22Rv1 (cell line): Measurements from ENCODE around the gene PITX3.

ENCODE experiments used
- ZFX ChIP-seq: fragments of 450-650 bp; IDR thresholded peaks from 2 replicates; pipeline ENCODE4 v1.6.1; 2017; ENCODE audit warnings: antibody characterized with exemption, borderline replicate concordance
- TF ChIP-seq, protein P1 (sequence below): fragments of 450-650 bp; IDR thresholded peaks from 2 replicates; pipeline ENCODE4 v1.5.1; 2017; ENCODE audit warnings: mild to moderate bottlenecking

DNA sequence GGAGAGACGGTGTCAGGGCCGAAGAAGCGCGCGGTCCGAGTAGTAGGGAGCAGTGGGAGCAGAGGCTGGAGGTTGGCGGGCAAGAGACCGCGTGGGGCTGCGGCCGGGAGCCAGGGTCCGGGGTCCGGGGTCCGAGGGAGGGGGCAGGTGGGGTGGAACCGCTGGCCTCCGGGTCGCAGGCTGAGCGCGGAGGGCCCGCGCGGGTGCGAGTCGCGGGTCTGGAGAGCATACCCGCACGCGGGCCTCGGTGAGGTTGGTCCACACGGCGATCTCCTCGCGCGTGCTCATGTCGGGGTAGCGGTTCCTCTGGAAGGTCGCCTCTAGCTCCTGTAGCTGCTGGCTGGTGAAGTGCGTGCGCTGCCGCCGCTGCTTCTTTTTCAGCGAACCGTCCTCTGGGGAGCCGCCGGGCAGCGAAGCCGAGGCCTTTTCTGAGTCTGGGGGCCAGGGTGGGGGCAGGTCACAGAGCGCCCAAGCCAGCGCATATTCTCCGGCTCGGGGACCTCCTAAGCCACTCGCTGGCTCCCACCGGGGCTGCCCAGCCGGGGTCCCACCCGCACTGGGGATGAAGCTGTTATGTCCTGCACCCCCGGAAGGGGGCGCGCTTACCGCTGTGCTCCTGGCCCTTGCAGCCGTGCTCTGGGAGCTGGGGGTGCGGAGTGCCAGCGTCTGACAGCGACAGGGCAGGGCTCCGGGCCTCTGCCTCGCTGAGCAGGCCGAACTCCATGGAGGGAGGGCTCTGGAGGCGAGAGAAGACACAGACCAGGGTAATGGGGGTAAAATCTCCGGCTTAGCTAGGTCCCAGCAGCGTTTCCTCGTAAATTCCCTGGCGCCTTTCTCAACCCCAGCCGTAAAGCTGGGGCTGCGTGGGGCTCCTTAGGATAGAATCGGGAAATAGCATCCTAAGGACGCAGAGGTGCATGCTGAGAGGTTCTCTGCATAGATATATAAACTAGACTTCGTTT lies 9.7 kb downstream of the PITX3 start:
- TF ChIP-seq, protein P1, sequence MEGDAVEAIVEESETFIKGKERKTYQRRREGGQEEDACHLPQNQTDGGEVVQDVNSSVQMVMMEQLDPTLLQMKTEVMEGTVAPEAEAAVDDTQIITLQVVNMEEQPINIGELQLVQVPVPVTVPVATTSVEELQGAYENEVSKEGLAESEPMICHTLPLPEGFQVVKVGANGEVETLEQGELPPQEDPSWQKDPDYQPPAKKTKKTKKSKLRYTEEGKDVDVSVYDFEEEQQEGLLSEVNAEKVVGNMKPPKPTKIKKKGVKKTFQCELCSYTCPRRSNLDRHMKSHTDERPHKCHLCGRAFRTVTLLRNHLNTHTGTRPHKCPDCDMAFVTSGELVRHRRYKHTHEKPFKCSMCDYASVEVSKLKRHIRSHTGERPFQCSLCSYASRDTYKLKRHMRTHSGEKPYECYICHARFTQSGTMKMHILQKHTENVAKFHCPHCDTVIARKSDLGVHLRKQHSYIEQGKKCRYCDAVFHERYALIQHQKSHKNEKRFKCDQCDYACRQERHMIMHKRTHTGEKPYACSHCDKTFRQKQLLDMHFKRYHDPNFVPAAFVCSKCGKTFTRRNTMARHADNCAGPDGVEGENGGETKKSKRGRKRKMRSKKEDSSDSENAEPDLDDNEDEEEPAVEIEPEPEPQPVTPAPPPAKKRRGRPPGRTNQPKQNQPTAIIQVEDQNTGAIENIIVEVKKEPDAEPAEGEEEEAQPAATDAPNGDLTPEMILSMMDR, result peak; percentile 96
- TF ChIP-seq ZFX, result no peak
